ENCODE data around the gene GLMN. TPM values are rescaled to one million over a fixed set of nuclear protein-coding genes. Genes with fewer than 3 reads are reported as not detected.

Gene GLMN
- total RNA-seq, 1 donor from 2014 or later = 4.7 TPM

DNA sequence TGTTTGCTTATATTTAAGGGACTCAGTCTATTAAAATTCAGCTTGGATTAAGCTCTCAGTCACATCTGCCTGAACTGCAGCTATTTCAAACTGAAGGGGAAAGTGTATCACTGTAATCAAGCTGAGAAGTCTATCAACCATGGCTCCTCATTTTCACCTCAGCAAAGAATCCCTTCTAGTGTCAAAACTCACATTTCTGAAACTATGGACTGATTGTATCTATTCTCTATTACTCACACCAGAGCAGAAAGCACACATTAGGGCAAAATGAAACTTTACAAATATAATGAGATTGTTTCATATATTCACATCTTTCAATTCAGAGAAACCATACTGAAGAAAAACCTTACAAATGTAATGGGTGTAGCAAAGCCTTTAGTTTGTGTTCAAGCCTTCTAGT lies 95.7 kb downstream of the GLMN start:
- Histone ChIP-seq H3K27me3 (ENCODE audit: control insufficient read depth, insufficient read depth, low read length) (no peaks in the 10 kb centered on the region), H3K4me3 (ENCODE audit: low read depth, low read length) (no peak overlapping the region), H3K36me3 (ENCODE audit: control insufficient read depth, insufficient read depth, low read length) (no peaks in the 10 kb centered on the region)
- no peak for FAIRE-seq
- DNase-seq (ENCODE audit: low read depth) = no peak
- TF ChIP-seq, protein P1, sequence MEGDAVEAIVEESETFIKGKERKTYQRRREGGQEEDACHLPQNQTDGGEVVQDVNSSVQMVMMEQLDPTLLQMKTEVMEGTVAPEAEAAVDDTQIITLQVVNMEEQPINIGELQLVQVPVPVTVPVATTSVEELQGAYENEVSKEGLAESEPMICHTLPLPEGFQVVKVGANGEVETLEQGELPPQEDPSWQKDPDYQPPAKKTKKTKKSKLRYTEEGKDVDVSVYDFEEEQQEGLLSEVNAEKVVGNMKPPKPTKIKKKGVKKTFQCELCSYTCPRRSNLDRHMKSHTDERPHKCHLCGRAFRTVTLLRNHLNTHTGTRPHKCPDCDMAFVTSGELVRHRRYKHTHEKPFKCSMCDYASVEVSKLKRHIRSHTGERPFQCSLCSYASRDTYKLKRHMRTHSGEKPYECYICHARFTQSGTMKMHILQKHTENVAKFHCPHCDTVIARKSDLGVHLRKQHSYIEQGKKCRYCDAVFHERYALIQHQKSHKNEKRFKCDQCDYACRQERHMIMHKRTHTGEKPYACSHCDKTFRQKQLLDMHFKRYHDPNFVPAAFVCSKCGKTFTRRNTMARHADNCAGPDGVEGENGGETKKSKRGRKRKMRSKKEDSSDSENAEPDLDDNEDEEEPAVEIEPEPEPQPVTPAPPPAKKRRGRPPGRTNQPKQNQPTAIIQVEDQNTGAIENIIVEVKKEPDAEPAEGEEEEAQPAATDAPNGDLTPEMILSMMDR (IDR thresholded peaks at IDR 0.05; ENCODE audit: insufficient read depth, low read length, severe bottlenecking) = no peak

DNA sequence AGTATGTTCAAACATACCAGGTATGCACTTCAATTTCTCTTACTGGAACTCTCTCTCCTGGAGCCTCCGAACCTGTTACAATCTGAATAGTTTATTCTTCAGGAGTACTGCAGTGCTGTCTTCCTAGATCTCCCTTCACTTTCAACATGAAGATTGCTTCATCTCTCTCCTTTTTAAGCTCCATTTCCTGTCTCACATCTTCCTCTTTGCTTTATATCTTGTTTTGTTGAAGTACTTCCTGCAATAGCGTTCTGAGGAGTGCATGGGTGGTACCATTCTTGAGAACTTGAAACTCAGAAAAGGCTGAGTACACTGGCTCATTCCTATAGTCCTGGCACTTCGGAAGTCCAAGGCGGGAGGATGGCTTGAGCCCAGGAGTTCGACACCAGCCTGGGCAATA lies 96.8 kb downstream of the GLMN start:
- H3K27me3 ChIP-seq (ENCODE audit: control insufficient read depth, insufficient read depth, low read length) = no peaks in the 10 kb centered on the region
- no peaks in the 10 kb centered on the region for H3K36me3 ChIP-seq (ENCODE audit: control insufficient read depth, insufficient read depth, low read length)
- H3K4me3 ChIP-seq (ENCODE audit: low read depth, low read length) = no peak overlapping the region
- TF ChIP-seq, protein P1 (IDR thresholded peaks at IDR 0.05; ENCODE audit: insufficient read depth, low read length, severe bottlenecking) = no peak
- FAIRE-seq = no peak
- DNase-seq (ENCODE audit: low read depth) = no peak

Other genes starting within 250 kb of the GLMN start
- gene SETSIP, start 223.6 kb downstream of the GLMN start, total RNA-seq = 0.13 and 0.26 TPM in 2 replicates
- 2.6 and 4.1 TPM in 2 replicates for gene BTBD8, start 218.6 kb downstream of the GLMN start, total RNA-seq
- gene C1orf146, start 81.1 kb downstream of the GLMN start, total RNA-seq = not detected in 2 replicates
- 4.7 and 5.1 TPM in 2 replicates for gene RPAP2, start 72 bp upstream of the GLMN start, total RNA-seq
- under 0.01 TPM in 2 replicates for gene GFI1, start 187.9 kb upstream of the GLMN start, total RNA-seq

Measured in bronchial epithelial cell (primary cell).